RWPE2 (cell line): ENCODE results near the gene OR51B5.
A peak's percentile ranks its signal among the peaks of the same experiment; 100 is the strongest.
"Not testable (repeated sequence)": the region's sequence is repeated elsewhere in the genome, so short reads cannot be mapped to it uniquely, and the experiment has no call there.

Experiments used
- ATAC-seq: fragments of 200-7000 bp; cut with Tn5 transposase; 3 replicates; pipeline ENCODE4 v1.9.1; 2021; ENCODE audit warnings: low read depth
- DNase-seq: peaks from one replicate; pipeline ENCODE4 v3.0.0-alpha.2; 2020; ENCODE audit warnings: low spot score
- H3K27ac ChIP-seq: fragments of 450-650 bp; 2 replicates; pipeline ENCODE4 v1.5.1; 2017; ENCODE audit warnings: mild to moderate bottlenecking; ENCODE audit not compliant: poor library complexity, severe bottlenecking
- H3K27me3 ChIP-seq: fragments of 250-450 bp; sonication (Bioruptor Pico); 2 replicates; pipeline ENCODE4 v1.5.1; 2021; ENCODE audit warnings: mild to moderate bottlenecking, moderate library complexity; ENCODE audit not compliant: insufficient read depth, poor library complexity, severe bottlenecking
- H3K36me3 ChIP-seq: fragments of 250-450 bp; sonication (Bioruptor Pico); 2 replicates; pipeline ENCODE4 v1.5.1; 2020; ENCODE audit warnings: low read depth, mild to moderate bottlenecking, moderate library complexity
- H3K4me1 ChIP-seq: fragments of 250-450 bp; sonication (Bioruptor Pico); 2 replicates; pipeline ENCODE4 v1.5.1; 2021; ENCODE audit warnings: mild to moderate bottlenecking, moderate library complexity; ENCODE audit not compliant: insufficient read depth, poor library complexity, severe bottlenecking
- H3K4me3 ChIP-seq: fragments of 250-450 bp; sonication (Bioruptor Pico); 2 replicates; pipeline ENCODE4 v1.5.1; 2021; ENCODE audit warnings: mild to moderate bottlenecking, moderate library complexity; ENCODE audit not compliant: severe bottlenecking
- H3K9me3 ChIP-seq: fragments of 250-450 bp; sonication (Bioruptor Pico); 2 replicates; pipeline ENCODE4 v1.5.1; 2021; ENCODE audit warnings: mild to moderate bottlenecking, moderate library complexity; ENCODE audit not compliant: severe bottlenecking
- CTCF ChIP-seq: fragments of 450-650 bp; IDR thresholded peaks from one replicate; pipeline ENCODE4 v1.5.1; 2017; ENCODE audit warnings: mild to moderate bottlenecking, moderate library complexity; ENCODE audit not compliant: poor library complexity, severe bottlenecking

OR51B5 gene

GRCh38 chr11:5380740-5381342, 37.5 kb upstream of the OR51B5 start:
- no peak overlapping the region for H3K27ac ChIP-seq
- H3K4me3 ChIP-seq, result no peak overlapping the region
- peak; percentile 76 for TF ChIP-seq CTCF
- no peaks in the 10 kb centered on the region for H3K4me1 ChIP-seq
- H3K36me3 ChIP-seq, result no peaks in the 10 kb centered on the region
- peak; percentile 86 for ATAC-seq
- H3K27me3 ChIP-seq, result no peaks in the 10 kb centered on the region
- no peaks in the 10 kb centered on the region for H3K9me3 ChIP-seq
- DNase-seq, result no peak

- ATAC-seq (no peak), DNase-seq (no peak)
- Histone ChIP-seq H3K9me3 (no peaks in the 10 kb centered on the region), H3K4me3 (no peak overlapping the region), H3K27me3 (peaks cover 6% of the 10 kb centered on the region), H3K36me3 (no peaks in the 10 kb centered on the region), H3K27ac (no peak overlapping the region), H3K4me1 (no peaks in the 10 kb centered on the region)
- peak; percentile 32 for TF ChIP-seq CTCF
Observed at GRCh38 chr11:5369789-5370188, 26.5 kb upstream of the OR51B5 start.

GRCh38 chr11:5368502-5369043, 25.2 kb upstream of the OR51B5 start:
- no peak for TF ChIP-seq CTCF
- H3K27me3 ChIP-seq, result peaks cover 6% of the 10 kb centered on the region
- ATAC-seq (no peak), DNase-seq (no peak)
- H3K4me3 ChIP-seq, result no peak overlapping the region
- H3K36me3 ChIP-seq, result no peaks in the 10 kb centered on the region
- no peak overlapping the region for H3K27ac ChIP-seq
- H3K4me1 ChIP-seq, result no peaks in the 10 kb centered on the region
- no peaks in the 10 kb centered on the region for H3K9me3 ChIP-seq

GRCh38 chr11:5367448-5368074, 24.2 kb upstream of the OR51B5 start:
- H3K9me3 ChIP-seq, result no peaks in the 10 kb centered on the region
- no peak for DNase-seq
- TF ChIP-seq CTCF, result no peak
- H3K4me1 ChIP-seq, result no peaks in the 10 kb centered on the region
- ATAC-seq, result no peak
- no peak overlapping the region for H3K27ac ChIP-seq
- peaks cover 6% of the 10 kb centered on the region for H3K27me3 ChIP-seq
- no peak overlapping the region for H3K4me3 ChIP-seq
- H3K36me3 ChIP-seq, result no peaks in the 10 kb centered on the region

GRCh38 chr11:5366856-5367255, 23.5 kb upstream of the OR51B5 start:
- H3K27ac ChIP-seq, result no peak overlapping the region
- peaks cover 6% of the 10 kb centered on the region for H3K27me3 ChIP-seq
- H3K4me1 ChIP-seq, result no peaks in the 10 kb centered on the region
- H3K9me3 ChIP-seq, result no peaks in the 10 kb centered on the region
- ATAC-seq (no peak), DNase-seq (no peak)
- no peak for TF ChIP-seq CTCF
- no peaks in the 10 kb centered on the region for H3K36me3 ChIP-seq
- H3K4me3 ChIP-seq, result no peak overlapping the region

DNA sequence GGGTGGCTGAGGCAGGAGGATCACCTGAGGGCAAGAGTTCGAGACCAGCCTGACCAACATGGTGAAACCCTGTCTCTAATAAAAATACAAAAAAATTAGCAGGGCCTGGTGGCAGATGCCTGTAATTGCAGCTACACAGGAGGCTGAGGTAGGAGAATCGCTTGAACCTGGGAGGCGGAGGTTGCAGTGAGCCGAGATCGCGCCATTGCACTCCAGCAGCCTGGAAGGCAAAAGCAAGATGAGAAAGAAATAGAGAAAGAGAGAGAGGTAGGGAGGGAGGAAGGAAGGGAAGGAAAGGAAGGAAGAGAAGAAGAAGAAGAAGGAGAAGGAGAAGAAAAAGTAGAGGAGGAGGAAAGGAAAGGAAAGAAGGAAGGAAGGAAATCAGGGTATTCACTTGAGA, 23.0 kb upstream of the OR51B5 start:
- not testable (repeated sequence) for DNase-seq, H3K36me3 ChIP-seq, ATAC-seq, H3K27ac ChIP-seq, H3K9me3 ChIP-seq, H3K4me1 ChIP-seq, H3K27me3 ChIP-seq, H3K4me3 ChIP-seq
